Spleen (tissue), 7 donors: ENCODE results near the gene IL12RB2.

Experiments used
- CTCF ChIP-seq, 11 experiments: fragments of 200-600 bp in 7 of 11; fragments of 450-650 bp in 4 of 11; sonication (generic) in 4 of 11; IDR thresholded peaks in 8 of 11; conservative IDR thresholded peaks in 3 of 11; 1 replicate in 7 of 11; 2 replicates in 4 of 11; pipeline versions ENCODE4 v1.4.0 to v1.8.0; 2016 to 2021; ENCODE audit warnings: antibody characterized with exemption in 11 of 11, inconsistent platforms in 4 of 11, mild to moderate bottlenecking in 1 of 11
- POLR2A ChIP-seq, 3 donors: fragments of 450-650 bp; IDR thresholded peaks; one replicate each; pipeline ENCODE4 v1.5.1; 2017; ENCODE audit warnings: antibody characterized with exemption in 3 of 3, mild to moderate bottlenecking in 1 of 3
- POLR2AphosphoS5 ChIP-seq, 3 donors: sonication (generic); formaldehyde crosslinking; IDR thresholded peaks; one replicate each; pipeline ENCODE4 v1.5.1; 2017; ENCODE audit warnings: antibody characterized with exemption in 3 of 3
- donor health status: DM: no; HTN: no; CAD: no; lungs with moderate emphysema.
- donor health status: DM: no; HTN: no; CAD: no.
- donor health status: DM: no; HTN: no; CAD: no.

GRCh38 chr1:67335411-67335810, 27.7 kb downstream of the IL12RB2 start:
- no peak for TF ChIP-seq POLR2A (IDR thresholded peaks at IDR 0.05)
- no peak for TF ChIP-seq CTCF (IDR thresholded peaks at IDR 0.05 in 8 of 11, conservative IDR thresholded peaks at IDR 0.05 in 3 of 11)
- no peak for TF ChIP-seq POLR2AphosphoS5 (IDR thresholded peaks at IDR 0.05)
